Left lobe of liver (tissue), 2 donors: Measurements from ENCODE around the gene RGS9. TPM values are rescaled to one million over a fixed set of nuclear protein-coding genes. Genes with fewer than 3 reads are reported as not detected.
A peak's percentile ranks its signal among the peaks of the same experiment; 100 is the strongest.
"Not testable (repeated sequence)": the region's sequence is repeated elsewhere in the genome, so short reads cannot be mapped to it uniquely, and the experiment has no call there.

Source experiments
- ATAC-seq: fragments of 200-7000 bp; cut with Tn5 transposase; one replicate; pipeline ENCODE4 v1.9.1; 2020; ENCODE audit warnings: mild to moderate bottlenecking, moderate library complexity
- DNase-seq: peaks from one replicate; pipeline ENCODE4 v3.0.0-alpha.2; 2020; ENCODE audit warnings: low spot score
- total RNA-seq: library from RNA; stranded (reverse); gene quantifications from one replicate; pipeline ENCODE4 v1.2.1, GENCODE V29; 2021
- donor health status: DM: no; HTN: no; CAD: no; lungs with moderate emphysema.
- donor health status: DM: no; HTN: yes; CAD: no.

RGS9 gene
- total RNA-seq, 1 donor from 2014 or later = 3.0 TPM

DNA sequence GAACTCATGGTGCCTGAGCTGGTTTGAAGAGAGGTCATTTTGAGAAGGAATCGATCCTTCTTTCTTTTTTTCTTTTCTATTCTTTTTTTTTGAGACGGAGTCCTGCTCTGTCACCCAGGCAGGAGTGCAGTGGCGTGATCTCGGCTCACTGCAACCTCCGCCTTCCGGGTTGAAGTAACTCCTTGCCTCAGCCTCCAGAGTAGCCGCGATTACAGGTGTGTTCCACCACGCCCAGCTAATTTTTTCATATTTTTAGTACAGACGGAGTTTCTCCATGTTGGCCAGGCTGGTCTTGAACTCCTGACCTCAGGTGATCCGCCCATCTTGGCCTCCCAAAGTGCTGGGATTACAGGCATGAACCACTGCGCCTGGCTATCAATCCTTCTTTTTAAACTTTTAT, 43.1 kb downstream of the RGS9 start:
- DNase-seq, ATAC-seq: not testable (repeated sequence)

GRCh38 chr17:65180752-65181236, 43.6 kb downstream of the RGS9 start:
- not testable (repeated sequence) for DNase-seq, ATAC-seq

DNA sequence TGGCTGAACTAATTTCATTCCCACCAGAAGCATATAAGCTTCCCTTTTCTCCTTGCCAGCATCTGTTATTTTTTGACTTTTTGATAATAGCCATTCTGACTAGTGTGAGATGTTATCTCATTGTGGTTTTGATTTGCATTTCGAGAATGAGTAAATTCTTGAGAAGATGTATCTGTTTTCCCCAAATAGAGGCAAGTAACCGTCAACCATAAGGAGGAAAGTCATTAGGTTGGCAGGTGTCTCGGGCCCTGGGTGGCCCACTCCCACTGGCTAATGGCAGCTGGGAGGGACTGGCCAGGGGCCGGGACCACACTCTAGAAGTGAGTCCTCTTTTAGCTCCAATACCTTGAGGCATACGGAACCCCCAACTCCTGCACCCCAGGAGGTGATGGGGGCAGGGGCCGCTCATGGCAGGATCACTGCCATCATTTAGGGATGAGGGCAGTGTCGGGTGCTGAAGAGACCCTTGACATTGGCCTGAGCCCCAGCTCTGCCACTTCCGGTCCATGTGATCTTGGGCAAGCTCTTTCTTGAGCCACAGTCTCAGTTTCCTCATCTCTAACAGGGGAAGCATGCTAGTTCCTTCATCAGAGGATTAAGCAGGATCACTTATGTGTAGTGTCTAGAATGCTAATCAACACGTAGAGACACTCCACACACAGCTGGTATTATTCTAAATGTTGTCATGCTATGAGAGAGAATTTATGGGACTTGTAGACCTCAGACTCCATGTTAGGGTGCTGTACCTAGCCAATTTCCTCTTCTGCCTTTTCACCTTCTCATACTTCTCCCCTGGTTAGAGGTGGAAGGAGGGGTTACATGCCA, 44.3 kb downstream of the RGS9 start:
- ATAC-seq (no peak), DNase-seq (no peak)

DNA sequence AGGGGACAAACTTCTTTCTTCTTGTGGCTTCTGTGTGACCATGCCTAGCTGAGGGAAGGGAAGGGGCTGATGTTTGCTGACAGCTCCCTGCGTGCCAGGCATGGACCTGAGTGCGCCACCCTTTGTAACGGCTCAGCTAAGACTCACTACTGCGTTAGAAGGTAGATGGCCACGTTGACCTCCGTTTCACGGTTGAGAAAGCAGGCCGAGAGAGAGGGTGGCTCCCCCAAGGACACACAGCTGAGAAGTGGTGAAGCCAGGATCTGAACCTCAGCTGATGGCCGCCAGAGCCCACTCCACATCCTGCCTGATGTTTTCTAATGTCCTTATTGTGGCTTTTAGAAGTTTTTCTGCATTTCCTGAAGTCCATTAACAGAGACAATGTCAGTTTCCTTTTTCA, 45.1 kb downstream of the RGS9 start:
- ATAC-seq = no peak
- no peak for DNase-seq

DNA sequence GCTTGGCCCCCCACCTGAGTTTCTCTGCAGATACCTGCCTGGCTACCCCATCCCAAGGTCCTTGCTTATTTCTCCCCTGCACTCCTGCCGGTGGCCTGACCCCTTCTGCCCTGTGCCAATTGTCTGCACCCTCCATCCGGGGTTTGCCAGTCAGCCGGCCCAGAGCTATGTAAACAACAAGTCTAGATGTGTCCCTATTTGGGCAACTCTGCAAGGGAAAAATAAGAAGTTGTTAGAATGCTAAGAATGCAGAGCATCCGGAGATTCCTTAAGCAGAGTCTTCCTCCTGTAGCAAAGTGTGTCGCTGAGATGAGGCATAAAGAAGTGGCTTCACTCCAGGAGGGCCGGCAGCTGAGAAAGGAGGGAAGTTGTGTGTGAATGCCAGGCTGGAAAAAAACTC, 46.6 kb downstream of the RGS9 start:
- ATAC-seq (no peak), DNase-seq (no peak)

DNA sequence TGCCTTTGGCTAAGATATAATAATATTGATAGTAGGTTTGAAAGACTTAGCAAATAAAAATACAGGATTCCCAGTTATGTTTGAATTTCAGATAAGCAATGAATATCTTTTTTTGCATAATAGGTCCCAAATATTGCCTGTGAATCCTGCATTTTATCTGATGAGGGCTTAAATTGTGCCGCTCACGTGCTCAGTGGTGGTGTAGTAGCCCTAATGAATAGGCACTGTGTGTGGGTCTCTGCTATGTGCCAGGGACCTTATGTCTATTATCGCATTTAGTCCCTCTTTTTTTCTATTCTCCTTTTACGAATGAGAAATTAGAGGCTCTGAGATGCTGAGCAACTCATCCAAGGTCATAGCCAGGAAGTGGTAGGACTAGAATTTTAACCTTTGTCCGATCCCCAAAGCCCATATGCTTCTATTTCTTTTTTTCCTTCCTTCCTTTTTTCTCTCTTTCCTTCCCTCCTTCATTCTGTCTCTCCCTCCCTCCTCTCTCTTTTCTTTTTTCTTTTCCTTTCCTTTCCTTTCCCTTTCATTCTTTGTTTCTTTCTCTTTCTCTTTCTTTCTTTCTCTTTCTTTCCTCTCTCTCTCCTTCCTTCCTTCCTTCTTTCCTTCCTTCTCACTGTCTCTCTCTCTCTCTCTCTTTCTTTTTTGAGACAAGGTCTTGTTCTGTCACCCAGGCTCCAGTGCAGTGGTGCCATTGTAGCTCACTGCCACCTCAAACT, 47.2 kb downstream of the RGS9 start:
- DNase-seq = no peak
- ATAC-seq = no peak

GRCh38 chr17:65185062-65185461, 47.9 kb downstream of the RGS9 start:
- DNase-seq (no peak), ATAC-seq (no peak)

- DNase-seq = no peak
- no peak for ATAC-seq
Measured at GRCh38 chr17:65185668-65186382, 48.7 kb downstream of the RGS9 start.

DNA sequence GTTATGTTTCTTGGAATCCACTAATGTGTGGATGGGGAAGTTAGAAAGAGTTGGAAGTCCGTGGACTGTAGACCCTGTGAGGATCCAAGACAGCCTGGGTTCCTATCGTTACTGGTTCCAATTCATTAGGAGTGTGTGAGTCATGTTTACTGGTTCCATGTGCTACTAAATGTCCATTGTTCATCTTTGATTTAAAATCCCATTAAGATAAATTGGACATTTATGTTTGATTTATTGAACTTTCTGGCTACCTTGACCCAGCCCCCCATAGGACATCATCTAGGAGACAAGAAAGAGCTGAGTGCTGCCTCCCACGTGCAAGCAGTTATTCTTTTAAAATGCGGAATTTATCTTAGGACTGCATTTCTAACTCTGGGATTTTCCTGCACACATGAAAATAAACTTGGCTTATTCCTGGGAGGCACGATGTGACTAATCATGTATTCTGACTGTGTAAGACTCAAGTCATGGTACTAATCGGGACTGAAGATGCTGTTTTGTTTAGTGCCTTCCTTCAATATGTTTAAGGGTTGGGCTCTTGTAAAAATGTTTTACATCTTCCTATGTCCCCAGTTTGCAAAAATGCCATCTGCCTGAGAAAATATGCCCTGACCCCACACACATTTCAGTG, 53.4 kb downstream of the RGS9 start:
- DNase-seq = no peak
- ATAC-seq = no peak

DNA sequence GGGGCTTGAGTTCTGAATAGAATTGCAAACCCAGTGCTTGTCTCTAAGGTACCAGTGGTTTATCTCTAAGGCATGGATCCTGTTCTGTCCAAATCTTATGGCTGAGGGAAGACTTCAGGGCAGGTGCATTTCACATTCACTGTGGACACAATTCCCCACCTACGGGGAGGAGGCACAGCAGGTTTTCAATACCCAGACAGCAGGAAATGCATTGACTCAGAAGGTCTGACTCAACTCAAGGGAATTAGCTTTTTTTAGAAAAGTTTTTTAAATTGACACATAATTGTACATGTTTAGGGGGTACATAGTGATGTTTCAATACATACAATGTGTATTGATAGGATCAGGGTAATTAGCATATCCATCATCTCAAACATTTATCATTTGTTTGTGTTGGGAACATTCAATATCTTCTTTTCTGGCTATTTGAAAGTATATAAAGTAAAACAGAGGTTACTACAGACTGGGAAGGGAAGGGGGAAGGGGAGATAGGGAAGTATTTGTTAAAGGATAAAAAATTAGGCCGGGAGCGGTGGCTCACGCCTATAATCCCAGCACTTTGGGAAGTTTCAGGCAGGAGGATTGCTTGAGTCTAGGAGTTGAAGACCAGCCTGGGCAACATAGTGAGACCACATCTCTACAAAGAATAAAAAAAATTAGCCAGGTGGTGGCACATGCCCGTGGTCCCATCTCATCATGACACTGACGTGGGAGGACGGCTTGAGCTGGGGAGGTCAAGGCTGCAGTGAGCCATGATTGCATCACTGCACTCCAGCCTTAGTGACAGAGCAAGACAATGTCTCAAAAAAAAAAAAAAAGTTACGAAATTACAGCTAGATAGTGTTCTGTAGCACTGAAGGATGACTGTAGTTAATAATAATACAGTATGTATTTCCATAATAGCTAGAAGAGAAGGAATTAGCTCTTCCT, 54.9 kb downstream of the RGS9 start:
- ATAC-seq = no peak
- DNase-seq = no peak

- ATAC-seq (peak; percentile 67), DNase-seq (no peak)
Measured at GRCh38 chr17:65193305-65193704, 56.1 kb downstream of the RGS9 start.

DNA sequence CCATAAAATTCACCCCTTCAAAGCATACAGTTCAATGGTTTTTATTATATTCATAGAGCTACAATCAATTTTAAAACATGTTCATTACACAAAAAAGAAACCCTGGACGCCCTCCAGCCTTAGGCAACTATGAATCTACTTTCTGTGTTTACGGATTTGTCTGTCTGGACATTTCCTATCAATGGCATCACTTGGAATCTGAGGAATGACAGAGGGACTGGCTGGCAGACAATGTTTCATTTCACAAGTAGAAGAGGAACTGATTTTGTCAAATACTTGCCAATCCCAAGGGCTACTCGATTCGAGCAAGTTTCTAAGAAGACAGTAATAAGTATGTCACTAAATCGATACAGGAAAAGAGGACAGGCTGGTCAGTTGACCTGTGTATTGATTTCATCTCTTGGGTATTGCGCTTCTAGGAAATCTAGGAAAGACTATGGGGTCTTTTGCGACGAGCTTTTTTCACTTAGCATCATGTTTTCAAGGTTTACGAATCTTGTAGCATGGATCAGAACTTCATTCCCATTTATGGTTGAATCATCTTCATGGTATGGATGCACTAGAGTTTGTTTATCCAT, 56.6 kb downstream of the RGS9 start:
- peak; percentile 38 for ATAC-seq
- no peak for DNase-seq

DNA sequence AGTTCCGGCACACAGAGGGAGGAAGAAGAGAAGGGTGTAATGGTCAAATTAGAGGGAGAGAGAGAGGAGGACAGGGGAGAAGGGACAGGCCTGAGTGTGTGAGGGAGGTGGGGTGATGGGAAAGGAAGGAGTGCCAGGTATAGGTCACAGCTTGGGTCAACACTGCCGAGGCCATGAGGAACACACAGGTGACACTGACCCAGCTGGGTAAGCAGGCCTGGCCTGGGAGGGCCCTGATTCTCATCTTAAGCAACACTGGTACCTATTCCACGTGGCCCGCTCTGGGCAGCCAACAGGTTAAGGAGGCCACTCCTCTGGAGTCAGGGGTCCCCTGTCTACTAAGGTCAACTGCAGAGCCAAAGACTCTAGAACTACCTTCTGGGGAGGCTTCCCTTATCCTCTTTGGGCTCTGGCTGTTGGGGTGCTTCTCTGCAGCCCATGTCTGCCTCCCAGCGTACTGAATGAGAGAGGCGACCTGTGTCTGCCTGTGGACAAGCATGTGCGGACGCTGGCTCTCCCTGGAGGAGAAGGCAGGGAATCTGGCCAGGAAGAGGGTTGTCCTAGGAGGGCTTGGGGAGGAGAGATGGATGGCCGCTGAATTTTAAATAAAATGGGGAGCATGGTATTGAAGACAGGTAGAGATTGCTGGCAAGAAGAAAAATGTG, 57.6 kb downstream of the RGS9 start:
- DNase-seq (no peak), ATAC-seq (peak; percentile 50)

- ATAC-seq (no peak), DNase-seq (no peak)
Measured at GRCh38 chr17:65195716-65196115, 58.5 kb downstream of the RGS9 start.

GRCh38 chr17:65196617-65197016, 59.4 kb downstream of the RGS9 start:
- DNase-seq (no peak), ATAC-seq (no peak)

GRCh38 chr17:65197201-65197600, 60.0 kb downstream of the RGS9 start:
- no peak for DNase-seq
- no peak for ATAC-seq

DNA sequence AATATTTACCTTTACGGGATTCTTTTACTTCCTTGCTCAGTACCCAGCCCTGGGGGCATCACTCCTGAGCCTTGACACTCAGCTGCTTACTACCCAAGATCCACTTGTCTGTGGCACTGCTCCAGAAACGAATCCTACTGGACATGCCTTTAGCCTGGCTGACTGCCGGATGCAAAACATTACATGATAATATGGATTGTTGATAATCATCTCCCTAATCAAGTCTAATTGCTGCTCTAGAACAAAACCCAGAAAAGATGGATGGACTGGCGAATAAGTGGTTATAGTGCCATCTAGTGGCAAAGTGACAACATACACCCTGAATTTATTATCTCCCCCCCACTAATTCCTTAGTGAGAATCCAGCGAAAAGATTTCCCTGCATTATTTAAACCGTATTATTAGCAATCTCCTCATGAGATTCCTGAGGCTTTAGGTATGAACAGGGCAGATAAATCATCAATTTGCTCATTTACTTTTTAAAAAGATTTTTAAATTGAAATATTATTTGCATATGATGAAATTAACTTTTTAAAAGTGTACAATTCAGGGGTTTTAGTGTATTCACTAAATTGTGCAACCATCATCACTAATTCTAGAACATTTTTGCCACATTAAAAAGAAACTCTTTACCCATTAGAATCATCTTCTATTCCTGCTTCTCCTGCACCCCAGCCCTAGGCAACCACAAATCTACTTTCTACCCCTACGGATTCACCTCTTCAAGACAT, 61.6 kb downstream of the RGS9 start:
- DNase-seq = no peak
- ATAC-seq = peak; percentile 91

DNA sequence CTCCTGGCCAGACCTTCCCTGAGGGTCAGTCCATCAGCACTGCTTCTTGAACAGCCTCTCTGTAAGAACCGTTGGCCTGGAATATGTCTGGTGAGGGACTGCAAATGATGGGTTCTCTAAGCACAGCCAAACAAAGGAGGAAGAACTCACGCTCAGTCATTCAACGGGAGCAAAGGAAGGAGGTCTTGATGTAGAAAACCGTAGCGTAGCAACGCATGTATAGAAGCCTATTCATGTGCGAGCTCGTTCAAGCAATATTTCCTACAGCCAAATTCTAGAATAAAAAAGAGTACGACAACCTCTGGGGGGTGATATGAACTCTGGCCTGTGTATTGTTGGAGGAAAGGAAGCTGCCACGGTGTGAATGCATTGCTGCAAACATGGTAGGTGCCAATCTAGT, 64.2 kb downstream of the RGS9 start:
- no peak for ATAC-seq
- DNase-seq = no peak
